ENCODE data around the gene BTN2A1.
"Not testable (repeated sequence)": the region's sequence is repeated elsewhere in the genome, so short reads cannot be mapped to it uniquely, and the experiment has no call there.

The BTN2A1 gene

GRCh38 chr6:26433680-26434079 is 24.1 kb upstream of the BTN2A1 start:
- not testable (repeated sequence) for DNase-seq

- DNase-seq, result no peak
Measured at GRCh38 chr6:26436018-26436417, 21.7 kb upstream of the BTN2A1 start.

GRCh38 chr6:26437550-26437949 is 20.2 kb upstream of the BTN2A1 start:
- no peak for DNase-seq

- no peak for DNase-seq
Measured at GRCh38 chr6:26438000-26438399, 19.8 kb upstream of the BTN2A1 start.

- DNase-seq, result no peak
Measured at GRCh38 chr6:26439151-26440125, 18.3 kb upstream of the BTN2A1 start.

DNA sequence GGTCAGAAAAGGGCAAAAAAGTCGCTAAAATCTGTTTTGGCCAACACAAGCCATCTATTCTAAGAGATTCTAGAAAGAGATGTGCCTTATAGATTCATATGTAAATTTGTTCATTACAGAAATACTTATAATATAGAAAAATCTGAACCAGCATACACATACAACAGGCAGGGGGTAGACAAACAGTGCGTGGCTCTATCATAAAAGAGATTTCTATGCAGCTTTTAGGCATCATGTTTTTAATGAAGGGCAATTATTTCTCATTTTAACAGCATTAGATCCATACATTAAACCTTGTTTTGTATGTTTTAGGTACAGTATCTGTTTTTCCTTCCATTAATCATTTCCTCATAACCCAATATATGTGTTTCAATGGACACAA is 16.8 kb upstream of the BTN2A1 start:
- DNase-seq, result no peak

- DNase-seq, result no peak
Measured at GRCh38 chr6:26441977-26442376, 15.8 kb upstream of the BTN2A1 start.

DNA sequence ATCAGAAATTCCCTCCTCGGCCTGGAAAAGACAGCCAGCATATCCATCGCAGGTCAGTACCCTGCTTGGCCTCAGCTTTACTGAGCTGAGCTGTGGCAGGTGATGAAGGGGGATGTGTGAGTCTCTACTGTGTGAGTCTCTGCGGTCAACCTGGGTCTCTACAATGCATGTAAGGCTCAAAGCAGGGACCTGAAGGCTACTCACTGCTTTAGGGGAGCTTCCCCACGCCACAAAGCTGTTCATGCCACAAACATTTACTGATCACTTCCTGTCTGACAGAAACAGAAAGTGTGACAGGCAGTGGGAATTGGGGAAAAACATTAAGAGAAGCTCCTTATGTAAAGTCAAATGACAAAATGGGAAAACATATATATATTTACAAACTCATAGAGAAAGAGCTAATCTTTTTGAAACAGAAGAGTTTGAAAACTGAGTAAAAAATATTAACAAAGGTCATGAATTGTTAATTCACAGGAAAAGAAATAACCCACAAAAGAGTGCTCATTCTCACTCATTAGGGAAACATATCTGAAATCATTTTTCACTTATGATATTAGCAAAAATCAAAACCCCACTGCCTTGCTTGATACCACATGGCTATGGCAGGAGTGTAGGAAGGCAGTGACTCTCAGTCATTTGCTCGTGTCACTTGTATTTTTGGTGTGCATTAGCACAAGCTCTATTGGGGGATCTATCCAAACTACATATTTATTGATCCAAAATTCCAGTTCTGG is 11.7 kb upstream of the BTN2A1 start:
- no peak for DNase-seq

DNA sequence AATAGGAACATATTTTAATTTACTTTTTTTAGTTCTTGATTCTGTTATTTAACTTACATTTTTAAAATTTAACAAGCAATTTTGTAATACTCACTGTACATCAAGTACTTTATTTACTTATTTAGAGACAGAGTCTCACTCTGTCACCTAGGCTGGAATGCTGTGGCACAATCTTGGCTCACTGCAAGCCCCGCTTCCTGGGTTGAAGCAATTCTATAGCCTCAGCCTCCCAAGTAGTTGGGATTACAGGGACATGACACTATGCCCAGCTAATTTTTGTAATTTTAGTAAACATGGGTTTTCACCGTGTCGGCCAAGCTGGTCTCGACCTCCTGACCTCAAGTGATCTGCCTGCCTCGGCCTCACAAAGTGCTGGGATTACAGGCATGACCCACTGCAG is 10.5 kb upstream of the BTN2A1 start:
- DNase-seq, result no peak

GRCh38 chr6:26450240-26450639 is 7.5 kb upstream of the BTN2A1 start:
- no peak for DNase-seq

GRCh38 chr6:26452631-26453235 is 5.0 kb upstream of the BTN2A1 start:
- no peak for DNase-seq

- no peak for DNase-seq
Measured at GRCh38 chr6:26454631-26455030, 3.1 kb upstream of the BTN2A1 start.

DNA sequence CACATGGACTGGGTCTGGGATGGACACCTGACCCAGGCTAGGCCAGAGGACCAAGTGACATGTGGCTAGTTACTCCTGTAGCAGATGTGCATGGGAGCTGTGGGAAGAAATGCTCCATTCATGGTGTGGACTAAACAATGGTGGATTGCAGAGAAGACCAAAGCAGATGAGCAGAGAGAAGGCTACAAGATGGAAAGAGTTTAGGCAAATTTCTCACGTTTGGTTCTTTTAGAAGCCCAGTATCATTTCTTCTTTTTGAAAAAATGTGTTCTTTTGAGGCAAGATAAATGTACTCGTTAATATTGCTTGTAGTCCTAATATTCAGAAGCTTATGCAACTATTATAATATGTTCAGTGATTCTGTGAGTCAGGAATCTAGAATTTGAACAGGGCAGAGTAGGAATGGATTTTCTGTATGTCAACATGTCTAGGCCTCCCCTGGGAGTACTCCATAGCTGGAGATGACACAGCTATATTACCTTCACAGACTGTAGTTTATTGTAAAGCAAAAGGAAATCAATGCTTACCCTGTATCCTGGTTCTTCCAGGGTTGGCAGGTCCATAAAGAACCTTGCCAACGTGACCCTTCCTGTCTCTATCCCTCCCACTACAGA is 2.3 kb upstream of the BTN2A1 start:
- DNase-seq, result no peak

- DNase-seq, result no peak
Measured at GRCh38 chr6:26457264-26457805, 420 bp upstream of the BTN2A1 start.

DNA sequence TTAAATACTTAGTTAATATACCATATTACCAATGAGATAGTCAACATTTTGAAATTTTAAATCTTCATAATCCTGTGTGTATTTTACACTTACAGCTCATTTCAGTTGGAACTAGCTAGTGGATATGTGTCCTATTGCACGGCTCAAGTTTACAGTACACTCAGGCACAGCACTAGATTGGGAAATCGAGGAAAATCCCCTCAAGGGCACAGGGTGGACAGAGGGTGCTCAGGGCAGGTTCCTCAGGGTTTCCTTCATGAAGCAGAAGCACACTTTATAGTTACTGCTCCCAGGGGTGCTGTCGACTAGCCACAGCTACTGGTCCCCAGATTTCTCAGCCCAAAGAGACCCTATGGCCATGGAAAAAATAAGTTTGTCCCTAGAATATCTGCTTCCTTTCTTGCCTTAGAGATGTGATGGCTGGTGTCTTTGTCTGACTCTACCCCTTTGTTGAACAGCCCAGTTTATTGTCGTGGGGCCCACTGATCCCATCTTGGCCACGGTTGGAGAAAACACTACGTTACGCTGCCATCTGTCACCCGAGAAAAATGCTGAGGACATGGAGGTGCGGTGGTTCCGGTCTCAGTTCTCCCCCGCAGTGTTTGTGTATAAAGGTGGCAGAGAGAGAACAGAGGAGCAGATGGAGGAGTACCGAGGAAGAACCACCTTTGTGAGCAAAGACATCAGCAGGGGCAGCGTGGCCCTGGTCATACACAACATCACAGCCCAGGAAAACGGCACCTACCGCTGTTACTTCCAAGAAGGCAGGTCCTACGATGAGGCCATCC is 1.5 kb downstream of the BTN2A1 start:
- DNase-seq, result no peak

- DNase-seq, result not testable (repeated sequence)
Measured at GRCh38 chr6:26461353-26461752, 3.6 kb downstream of the BTN2A1 start.

- DNase-seq, result no peak
Measured at GRCh38 chr6:26464014-26464413, 6.3 kb downstream of the BTN2A1 start.

DNA sequence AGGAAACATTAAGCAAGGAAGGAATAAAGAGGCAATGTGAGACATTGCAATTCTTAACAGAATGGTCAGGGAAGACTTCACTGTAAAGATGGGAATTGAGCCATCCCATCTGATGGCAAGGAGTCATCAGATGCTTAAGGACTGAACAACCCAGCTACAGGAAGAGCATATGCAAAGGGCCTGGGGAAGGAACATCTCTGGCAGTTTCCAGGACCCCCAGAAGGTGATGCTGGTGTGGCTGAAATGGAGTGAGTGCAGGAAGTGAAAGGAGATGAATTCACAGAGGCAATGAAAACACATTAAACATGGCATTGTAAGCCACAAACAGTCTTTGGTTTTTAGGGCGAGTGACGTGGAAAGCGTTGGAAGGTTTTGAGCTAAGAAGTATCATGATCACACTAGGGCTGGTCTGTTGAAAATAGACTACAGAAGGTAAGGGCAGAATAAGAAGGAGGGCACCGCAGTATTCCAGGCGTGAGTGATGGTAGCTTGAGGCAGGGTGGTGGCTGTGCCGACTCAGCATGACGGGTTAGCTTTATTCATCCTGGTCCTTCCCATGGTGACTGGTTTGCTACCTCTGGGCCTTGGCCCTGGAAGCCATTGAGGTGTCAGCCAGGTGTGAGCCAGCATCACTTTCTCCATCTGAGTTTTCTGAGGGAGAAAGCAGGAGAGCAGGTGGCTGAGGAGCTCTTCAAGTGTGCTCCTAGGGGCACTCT is 6.8 kb downstream of the BTN2A1 start:
- DNase-seq, result no peak

DNA sequence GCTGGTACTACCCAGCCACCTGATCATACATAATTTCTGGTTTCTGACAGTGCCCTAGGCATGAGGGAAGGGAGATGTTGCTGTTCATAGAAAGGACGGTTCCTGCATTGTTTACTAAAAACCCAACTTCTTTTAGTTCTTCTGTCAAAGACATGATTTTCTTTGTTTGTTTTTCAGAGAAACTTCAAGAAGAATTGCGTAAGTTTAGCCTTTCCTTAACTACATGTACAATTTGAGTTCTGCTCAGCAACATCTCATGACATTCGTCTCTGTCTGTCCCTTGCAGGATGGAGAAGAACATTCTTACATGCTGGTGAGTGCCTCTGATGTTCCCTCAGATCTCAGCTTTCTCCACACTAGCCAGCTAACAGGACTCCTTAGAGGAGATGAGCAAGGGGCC is 8.0 kb downstream of the BTN2A1 start:
- DNase-seq, result no peak

GRCh38 chr6:26468829-26469228 is 11.1 kb downstream of the BTN2A1 start:
- DNase-seq, result no peak

DNA sequence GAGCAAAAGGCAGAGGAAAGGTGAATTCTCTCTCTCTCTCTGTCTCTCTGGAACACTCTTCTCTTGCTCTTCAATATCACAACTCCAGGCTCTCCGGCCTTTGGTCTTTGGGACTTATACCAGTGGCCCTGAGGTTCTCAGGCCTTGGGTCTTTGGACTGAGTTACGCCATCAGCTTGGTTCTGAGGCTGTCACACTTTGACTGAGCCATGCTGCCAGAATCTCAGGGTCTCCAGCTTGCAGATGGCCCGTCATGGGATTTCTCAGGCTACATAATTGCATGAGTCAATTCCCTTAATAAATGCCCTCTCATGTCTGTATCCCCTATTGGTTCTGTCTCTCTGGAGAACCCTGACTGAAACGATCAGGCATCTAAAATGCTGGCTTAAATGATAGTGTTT is 12.9 kb downstream of the BTN2A1 start:
- no peak for DNase-seq
